Uterus (tissue), 4 donors: Measurements from ENCODE around the gene PAAF1. TPM values are rescaled to one million over a fixed set of nuclear protein-coding genes. Genes with fewer than 3 reads are reported as not detected.

ENCODE experiments used
- DNase-seq, 2 donors: peaks; one replicate each; pipeline ENCODE4 v3.0.0-alpha.2; 2019 to 2020
- H3K27ac ChIP-seq, 2 donors: fragments of 200-600 bp; sonication (generic); 1 replicate in 1 of 2; 2 replicates in 1 of 2; pipeline ENCODE4 v1.5.1; 2016 to 2018
- H3K27me3 ChIP-seq, 2 donors: fragments of 200-600 bp; sonication (generic); one replicate each; pipeline ENCODE4 v1.5.1; 2018 to 2019; ENCODE audit warnings: control low read depth in 1 of 2
- H3K36me3 ChIP-seq, 2 donors: fragments of 200-600 bp; sonication (generic); one replicate each; pipeline ENCODE4 v1.5.1; 2019; ENCODE audit warnings: control low read depth in 1 of 2
- H3K4me1 ChIP-seq, 2 donors: fragments of 200-600 bp; sonication (generic); one replicate each; pipeline ENCODE4 v1.5.1; 2018 to 2019; ENCODE audit warnings: control low read depth in 1 of 2
- H3K4me3 ChIP-seq, 2 donors: fragments of 200-600 bp; sonication (generic); 1 replicate in 1 of 2; 2 replicates in 1 of 2; pipeline ENCODE4 v1.5.1; 2018 to 2019; ENCODE audit warnings: mild to moderate bottlenecking in 1 of 2
- H3K9me3 ChIP-seq, 2 donors: fragments of 200-600 bp; sonication (generic); one replicate each; pipeline ENCODE4 v1.5.1; 2019; ENCODE audit warnings: control low read depth in 1 of 2
- POLR2A ChIP-seq, 2 donors: fragments of 450-650 bp; IDR thresholded peaks; one replicate each; pipeline ENCODE4 v1.6.1; 2016; ENCODE audit warnings: antibody characterized with exemption in 2 of 2, mild to moderate bottlenecking in 1 of 2, moderate library complexity in 1 of 2
- intact Hi-C: fragments of 100-400 bp; cut with DNase I; formaldehyde crosslinking; loops from one replicate; pipeline ENCODE4 v1.15.1; 2023; ENCODE audit warnings: low total_unique reads
- total RNA-seq, 4 donors: library from RNA; depleted of rRNA in 3 of 4; stranded (reverse); fragments of >200 nt in 3 of 4; gene quantifications; one replicate each; pipeline versions ENCODE4 v1.1.0 to v1.2.4, GENCODE V29; 2014 to 2023
- TF ChIP-seq, protein P1 (sequence below), 4 experiments: fragments of 200-600 bp in 2 of 4; fragments of 450-650 bp in 2 of 4; sonication (generic) in 2 of 4; IDR thresholded peaks; one replicate each; pipeline ENCODE4 v1.5.1; 2016 to 2019; ENCODE audit warnings: antibody characterized with exemption in 4 of 4, mild to moderate bottlenecking in 2 of 4, moderate library complexity in 1 of 4
- donor health status: DM: yes; HTN: yes; CAD: no.

PAAF1 gene
- total RNA-seq, 4 donors from 2014 or later = 0.59 to 20.8 (median 9.0) TPM

GRCh38 chr11:73977856-73978519, 101.2 kb downstream of the PAAF1 start:
- DNase-seq = no peak
- Histone ChIP-seq H3K36me3 (no peaks in the 10 kb centered on the region), H3K27me3 (no peaks in the 10 kb centered on the region), H3K9me3 (no peaks in the 10 kb centered on the region), H3K4me1 (peaks cover 0 to 6% of the 10 kb centered on the region in 2 donors), H3K27ac (no peak overlapping the region), H3K4me3 (no peak overlapping the region)
- TF ChIP-seq, protein P1, sequence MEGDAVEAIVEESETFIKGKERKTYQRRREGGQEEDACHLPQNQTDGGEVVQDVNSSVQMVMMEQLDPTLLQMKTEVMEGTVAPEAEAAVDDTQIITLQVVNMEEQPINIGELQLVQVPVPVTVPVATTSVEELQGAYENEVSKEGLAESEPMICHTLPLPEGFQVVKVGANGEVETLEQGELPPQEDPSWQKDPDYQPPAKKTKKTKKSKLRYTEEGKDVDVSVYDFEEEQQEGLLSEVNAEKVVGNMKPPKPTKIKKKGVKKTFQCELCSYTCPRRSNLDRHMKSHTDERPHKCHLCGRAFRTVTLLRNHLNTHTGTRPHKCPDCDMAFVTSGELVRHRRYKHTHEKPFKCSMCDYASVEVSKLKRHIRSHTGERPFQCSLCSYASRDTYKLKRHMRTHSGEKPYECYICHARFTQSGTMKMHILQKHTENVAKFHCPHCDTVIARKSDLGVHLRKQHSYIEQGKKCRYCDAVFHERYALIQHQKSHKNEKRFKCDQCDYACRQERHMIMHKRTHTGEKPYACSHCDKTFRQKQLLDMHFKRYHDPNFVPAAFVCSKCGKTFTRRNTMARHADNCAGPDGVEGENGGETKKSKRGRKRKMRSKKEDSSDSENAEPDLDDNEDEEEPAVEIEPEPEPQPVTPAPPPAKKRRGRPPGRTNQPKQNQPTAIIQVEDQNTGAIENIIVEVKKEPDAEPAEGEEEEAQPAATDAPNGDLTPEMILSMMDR (IDR thresholded peaks at IDR 0.05) = no peak
- TF ChIP-seq POLR2A (IDR thresholded peaks at IDR 0.05) = no peak
- intact Hi-C loops = no loop called here

DNA sequence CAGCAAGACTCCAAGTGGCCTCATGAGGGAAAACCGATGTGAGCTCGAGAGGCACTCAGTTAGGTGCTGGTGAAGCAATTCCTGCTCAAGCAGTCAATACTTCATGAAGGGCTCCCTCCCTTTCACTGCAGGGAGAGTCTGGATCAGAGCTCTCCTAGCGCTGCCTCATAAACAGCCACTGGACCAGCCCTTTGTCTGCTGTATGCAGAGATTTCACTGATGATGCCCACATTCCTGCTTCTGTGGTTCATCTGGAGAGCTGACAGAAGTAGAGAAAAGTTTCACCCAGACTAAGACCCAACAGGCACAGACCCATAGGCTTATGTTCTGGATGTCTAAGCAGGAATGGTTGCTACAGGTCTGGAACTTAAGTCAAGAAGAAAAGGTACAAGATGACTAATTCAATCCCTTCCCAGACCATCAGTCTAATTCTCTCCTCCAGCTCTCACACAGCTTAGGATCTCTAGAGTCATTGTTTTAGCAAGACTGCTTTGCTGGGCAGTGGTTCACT, 101.8 kb downstream of the PAAF1 start:
- intact Hi-C loops = no loop called here
- Histone ChIP-seq H3K9me3 (no peaks in the 10 kb centered on the region), H3K36me3 (no peaks in the 10 kb centered on the region), H3K4me3 (no peak overlapping the region), H3K27me3 (no peaks in the 10 kb centered on the region), H3K4me1 (peaks cover 0 to 6% of the 10 kb centered on the region in 2 donors), H3K27ac (no peak overlapping the region)
- TF ChIP-seq, protein P1 (IDR thresholded peaks at IDR 0.05) = no peak
- TF ChIP-seq POLR2A (IDR thresholded peaks at IDR 0.05) = no peak
- no peak for DNase-seq

DNA sequence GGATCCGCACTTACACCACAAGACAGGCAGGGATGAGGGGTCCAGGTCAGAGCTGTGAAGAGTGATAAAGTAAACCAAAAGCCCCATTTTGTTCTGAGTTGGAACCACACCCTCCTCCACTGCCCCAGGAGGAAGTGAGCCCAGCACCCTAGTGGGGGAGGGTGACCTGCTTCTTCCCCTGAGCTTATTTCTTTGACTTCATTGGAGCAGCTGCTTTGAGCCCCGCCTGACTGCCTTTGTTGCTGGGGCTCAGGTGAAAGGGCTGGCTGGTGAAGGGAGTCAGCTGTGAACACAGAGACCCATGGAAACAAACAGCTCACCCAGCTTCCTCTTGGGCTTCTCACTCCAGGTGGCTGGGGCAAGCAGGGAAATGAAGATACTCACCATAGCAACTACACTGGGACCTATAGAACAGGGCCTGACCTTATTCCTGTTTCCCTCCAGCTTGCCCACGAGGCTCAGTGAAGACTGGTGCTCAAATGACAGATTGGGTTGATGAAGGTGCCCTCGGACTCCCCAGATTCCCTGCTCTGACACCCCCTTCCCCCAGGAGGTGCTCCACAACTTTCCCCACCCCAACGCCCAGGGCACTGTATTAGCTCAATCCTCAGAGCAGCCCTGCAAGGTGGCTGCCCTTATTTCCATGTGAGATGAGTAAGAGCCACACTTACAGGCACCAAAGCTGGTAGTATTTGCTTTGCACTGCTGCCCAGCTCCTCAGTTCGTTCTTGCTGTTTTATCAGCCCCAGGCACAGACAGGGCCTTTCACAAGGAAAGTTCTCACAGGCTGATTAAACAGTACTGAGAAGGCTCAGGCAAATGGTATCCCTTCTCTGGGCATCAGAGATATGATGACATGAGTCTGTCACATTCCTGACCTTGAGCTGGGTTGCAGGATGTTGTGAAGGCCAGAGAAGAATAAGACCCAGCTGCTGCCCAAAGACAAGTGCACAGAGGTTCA, 103.5 kb downstream of the PAAF1 start:
- Histone ChIP-seq H3K4me3 (no peak overlapping the region), H3K27ac (no peak overlapping the region), H3K36me3 (no peaks in the 10 kb centered on the region), H3K4me1 (peaks cover 0 to 6% of the 10 kb centered on the region in 2 donors), H3K9me3 (no peaks in the 10 kb centered on the region), H3K27me3 (no peaks in the 10 kb centered on the region)
- intact Hi-C loops = no loop called here
- TF ChIP-seq POLR2A (IDR thresholded peaks at IDR 0.05) = no peak
- TF ChIP-seq, protein P1 (IDR thresholded peaks at IDR 0.05) = no peak
- no peak for DNase-seq

Other genes starting within 250 kb of the PAAF1 start
- 1 to 10 TPM in 3 of 4 donors, not detected in 1; 5.6 to 7.5 (median 6.9) TPM for gene PLEKHB1, start 230.4 kb upstream of the PAAF1 start, total RNA-seq
- gene RAB6A, start 115.9 kb upstream of the PAAF1 start, total RNA-seq = 100 to 1,000 TPM in 3 of 4 donors, 10 to 100 TPM in 1; 75.9 to 129 (median 119) TPM
- gene MRPL48, start 89.1 kb upstream of the PAAF1 start, total RNA-seq = 10 to 100 TPM in 2 of 4 donors, 1 to 10 TPM in 2; 5.6 to 29.6 (median 11.9) TPM
- 100 to 1,000 TPM in 2 of 4 donors, 10 to 100 TPM in 2; 28.1 to 147 (median 84.8) TPM for gene COA4, start 153 bp upstream of the PAAF1 start, total RNA-seq
- gene DNAJB13, start 74.0 kb downstream of the PAAF1 start, total RNA-seq = 1 to 10 TPM in 3 of 4 donors, not detected in 1; 1.9 to 9.1 (median 4.6) TPM
- gene UCP2, start 105.8 kb downstream of the PAAF1 start, total RNA-seq = 10 to 100 TPM in 3 of 4 donors, not detected in 1; 10.8 to 64.7 (median 33.7) TPM
- gene UCP3, start 132.1 kb downstream of the PAAF1 start, total RNA-seq = 1 to 10 TPM in 2 of 4 donors, under 1 TPM in 1, not detected in 1; 0.21 to 4.1 (median 1.5) TPM